H1 (cell line): ENCODE results near the gene FRA10AC1. TPM values are rescaled to one million over a fixed set of nuclear protein-coding genes. Genes with fewer than 3 reads are reported as not detected.
A peak's percentile ranks its signal among the peaks of the same experiment; 100 is the strongest.

Experiments used
- CTCF ChIA-PET: fragments of 300-600 bp; sonication (Branson Sonifier 250); formaldehyde crosslinking; loops from one replicate; lab custom pipeline; 2021; ENCODE audit not compliant: partially characterized antibody; lab: Charles Lee
- POLR2A ChIA-PET: fragments of 300-600 bp; sonication (Branson Sonifier 250); formaldehyde crosslinking; loops from one replicate; lab custom pipeline; 2021; ENCODE audit warnings: inconsistent platforms; ENCODE audit not compliant: partially characterized antibody; lab: Charles Lee
- DNase-seq, 2 experiments: peaks; one replicate each; pipeline versions ENCODE4 v3.0.0 to v3.0.0-alpha.2; 2010 to 2022; ENCODE audit warnings: low spot score in 2 of 2, low read depth in 1 of 2, mixed read lengths in 1 of 2
- FAIRE-seq: peaks from 2 replicates; lab custom pipeline; 2011; peaks lifted over from hg19 to GRCh38; lab: Jason Lieb, UNC
- H2AFZ ChIP-seq: 2 replicates; pipeline ENCODE4 v1.8.1; 2012; ENCODE audit warnings: low read length, inconsistent platforms
- H2AK5ac ChIP-seq: 2 replicates; pipeline ENCODE4 v1.6.1; 2013; ENCODE audit warnings: low read depth, low read length
- H2BK120ac ChIP-seq: replicated peaks from 2 replicates; pipeline ENCODE3; 2013; ENCODE audit warnings: low read depth, low read length, inconsistent platforms
- H2BK12ac ChIP-seq: 2 replicates; pipeline ENCODE4 v1.6.1; 2013; ENCODE audit warnings: low read depth, low read length
- H2BK15ac ChIP-seq: 2 replicates; pipeline ENCODE4 v1.6.1; 2013; ENCODE audit warnings: low read length
- H2BK20ac ChIP-seq: 2 replicates; pipeline ENCODE4 v1.6.1; 2013; ENCODE audit warnings: low read length
- H2BK5ac ChIP-seq: 2 replicates; pipeline ENCODE4 v1.6.1; 2013; ENCODE audit warnings: low read depth, low read length
- H3K14ac ChIP-seq: 2 replicates; pipeline ENCODE4 v1.6.1; 2013; ENCODE audit warnings: inconsistent platforms; ENCODE audit not compliant: insufficient read length
- H3K18ac ChIP-seq: 2 replicates; pipeline ENCODE4 v1.6.1; 2013; ENCODE audit warnings: low read length; ENCODE audit errors: extremely low read depth
- H3K23ac ChIP-seq: 2 replicates; pipeline ENCODE4 v1.6.1; 2013; ENCODE audit warnings: inconsistent platforms; ENCODE audit not compliant: insufficient read length
- H3K23me2 ChIP-seq: 2 replicates; pipeline ENCODE4 v1.6.1; 2013; ENCODE audit warnings: low read depth, low read length
- H3K27ac ChIP-seq: 2 replicates; pipeline ENCODE4 v1.6.1; 2011; ENCODE audit warnings: low read depth, low read length, inconsistent platforms
- H3K27me3 ChIP-seq, 4 experiments: replicated peaks in 1 of 4; 1 replicate in 1 of 4; 2 replicates in 3 of 4; pipeline versions ENCODE4 v1.6.1 to v1.8.1; 2011 to 2013; ENCODE audit warnings: low read length in 3 of 4, mild to moderate bottlenecking in 3 of 4, inconsistent platforms in 2 of 4, mixed read lengths in 2 of 4, moderate library complexity in 1 of 4; ENCODE audit not compliant: control insufficient read depth in 3 of 4, insufficient read depth in 3 of 4; ENCODE audit errors: extremely low read depth in 1 of 4
- H3K36me3 ChIP-seq, 4 experiments: 2 replicates each; pipeline versions ENCODE4 v1.6.1 to v1.8.1; 2011 to 2013; ENCODE audit warnings: mild to moderate bottlenecking in 4 of 4, low read length in 3 of 4, moderate library complexity in 2 of 4, control low read depth in 1 of 4, inconsistent platforms in 1 of 4; ENCODE audit not compliant: insufficient read depth in 4 of 4, control insufficient read depth in 2 of 4
- H3K4ac ChIP-seq: replicated peaks from 2 replicates; pipeline ENCODE3; 2013; ENCODE audit warnings: low read length, low read depth, mixed read lengths, inconsistent platforms; ENCODE audit not compliant: insufficient read length
- H3K4me1 ChIP-seq, 4 experiments: replicated peaks in 1 of 4; 1 replicate in 1 of 4; 2 replicates in 3 of 4; pipeline versions ENCODE4 v1.6.1 to v1.8.1; 2011 to 2013; ENCODE audit warnings: low read length in 3 of 4, inconsistent platforms in 2 of 4, mixed read lengths in 1 of 4; ENCODE audit not compliant: insufficient read depth in 4 of 4, control insufficient read depth in 3 of 4
- H3K4me2 ChIP-seq, 2 experiments: 2 replicates each; pipeline versions ENCODE4 v1.6.1 to v1.8.1; 2011 to 2013; ENCODE audit warnings: low read depth in 2 of 2, low read length in 2 of 2, control low read depth in 1 of 2, inconsistent platforms in 1 of 2, mild to moderate bottlenecking in 1 of 2; ENCODE audit not compliant: insufficient read depth in 1 of 2
- H3K4me3 ChIP-seq, 4 experiments: fragments of 200-600, 300-600 bp in 1 of 4; sonication (generic), shearing (Covaris generic), sonication (Bioruptor Twin) in 1 of 4; 2 replicates each; pipeline versions ENCODE4 v1.5.1 to v1.8.1; 2011 to 2016; ENCODE audit warnings: low read length in 4 of 4, low read depth in 3 of 4, control low read depth in 2 of 4, inconsistent platforms in 2 of 4, mild to moderate bottlenecking in 2 of 4, mixed read lengths in 1 of 4, moderate library complexity in 1 of 4; ENCODE audit not compliant: insufficient read depth in 2 of 4; ENCODE audit errors: extremely low read depth in 1 of 4
- H3K56ac ChIP-seq: replicated peaks from 2 replicates; pipeline ENCODE3; 2013; ENCODE audit warnings: low read depth, mild to moderate bottlenecking, mixed read lengths, low read length, inconsistent platforms; ENCODE audit not compliant: insufficient read length
- H3K79me1 ChIP-seq: 2 replicates; pipeline ENCODE4 v1.6.1; 2013; ENCODE audit warnings: low read depth, low read length, control low read depth
- H3K79me2 ChIP-seq, 2 experiments: 2 replicates each; pipeline versions ENCODE4 v1.6.1 to v1.8.1; 2012 to 2013; ENCODE audit warnings: low read length in 2 of 2, mild to moderate bottlenecking in 2 of 2, inconsistent platforms in 1 of 2; ENCODE audit not compliant: insufficient read depth in 2 of 2, control insufficient read depth in 1 of 2
- H3K9ac ChIP-seq, 4 experiments: replicated peaks in 1 of 4; 1 replicate in 1 of 4; 2 replicates in 3 of 4; pipeline versions ENCODE4 v1.6.1 to v1.8.1; 2011 to 2013; ENCODE audit warnings: low read depth in 3 of 4, low read length in 3 of 4, control low read depth in 2 of 4, mild to moderate bottlenecking in 2 of 4, moderate library complexity in 2 of 4, inconsistent platforms in 1 of 4; ENCODE audit errors: extremely low read depth in 1 of 4
- H3K9me3 ChIP-seq, 2 experiments: 2 replicates each; pipeline versions ENCODE4 v1.6.1 to v1.8.1; 2012 to 2013; ENCODE audit warnings: mild to moderate bottlenecking in 2 of 2, moderate library complexity in 2 of 2, control low read depth in 1 of 2, inconsistent platforms in 1 of 2, low read depth in 1 of 2, low read length in 1 of 2, mixed read lengths in 1 of 2; ENCODE audit not compliant: insufficient read depth in 2 of 2
- H4K20me1 ChIP-seq, 2 experiments: replicated peaks in 1 of 2; 2 replicates each; pipeline versions ENCODE3 to v1.8.1; 2011 to 2013; ENCODE audit warnings: inconsistent platforms in 2 of 2, low read length in 2 of 2, mild to moderate bottlenecking in 1 of 2; ENCODE audit not compliant: insufficient read depth in 2 of 2, control insufficient read depth in 1 of 2
- H4K5ac ChIP-seq: 2 replicates; pipeline ENCODE4 v1.6.1; 2013; ENCODE audit warnings: low read length, low read depth, mixed read lengths, inconsistent platforms; ENCODE audit not compliant: insufficient read length
- H4K8ac ChIP-seq: 2 replicates; pipeline ENCODE4 v1.8.0; 2013; ENCODE audit warnings: mild to moderate bottlenecking, moderate library complexity, low read length, inconsistent platforms; ENCODE audit not compliant: insufficient read depth; ENCODE audit errors: extremely low read depth
- H4K91ac ChIP-seq: replicated peaks from 2 replicates; pipeline ENCODE3; 2013; ENCODE audit warnings: low read length, mixed read lengths, inconsistent platforms; ENCODE audit not compliant: insufficient read length
- WGBS, 2 experiments: shearing (Covaris generic) in 1 of 2; methylation state at CpG; one replicate each; pipeline versions ENCODE4 v1.1.6 to v1.1.7; 2013 to 2015; ENCODE audit warnings: low lambda C conversion rate in 2 of 2, mixed read lengths in 2 of 2, inconsistent platforms in 1 of 2, low coverage in 1 of 2, missing lambda C conversion rate in 1 of 2; ENCODE audit not compliant: insufficient replicate concordance in 2 of 2, insufficient coverage in 1 of 2, insufficient read length in 1 of 2; ENCODE audit errors: extremely low coverage in 1 of 2, missing lambda C conversion rate in 1 of 2; 5-methylcytosine and 5-hydroxymethylcytosine counted together
- polyA plus RNA-seq, 7 experiments: library from polyadenylated mRNA; depleted of rRNA in 3 of 7; stranded (reverse) in 5 of 7; unstranded in 2 of 7; fragments of >200 nt in 5 of 7; fragments of 200-250 nt in 2 of 7; gene quantifications; 1 replicate in 5 of 7; 2 replicates in 1 of 7; 4 replicates in 1 of 7; pipeline versions ENCODE4 v1.2.1 to v1.2.3, GENCODE V29; 2011 to 2013; ENCODE audit warnings: missing spikeins in 2 of 7, mixed read lengths in 2 of 7
- total RNA-seq: library from RNA; stranded (reverse); fragmentation: NEBNext Ultra II Directional; extraction: Animal tissue kit (Norgen Biotek cat#: 25700); gene quantifications from 2 replicates; pipeline ENCODE4 v1.2.1, GENCODE V29; 2021

The FRA10AC1 gene
- total and polyA plus RNA-seq, 2 of the 8 experiments (the other 6 are each of a cell fraction or from before 2014, with no cell fraction given), result 4.4 to 13.5 TPM

DNA sequence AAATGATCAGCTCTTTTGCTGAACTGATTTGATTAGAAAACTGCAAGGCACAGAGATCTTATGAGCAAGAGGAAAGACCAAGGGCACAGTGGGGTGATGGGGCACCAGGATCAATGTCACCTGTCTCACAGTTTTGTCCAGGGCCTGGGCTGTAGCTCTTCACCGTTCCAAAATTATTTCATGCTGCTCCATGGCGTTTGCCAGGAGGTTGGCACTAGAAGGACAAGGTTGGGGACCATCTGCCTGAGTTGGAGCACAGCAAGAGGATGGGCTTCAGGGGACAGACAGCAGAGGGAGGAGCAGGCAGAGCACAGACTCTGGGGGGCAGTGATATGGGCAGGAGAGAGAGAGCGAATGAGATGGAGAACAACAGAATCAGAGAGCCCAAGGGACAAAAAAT, 17.5 kb upstream of the FRA10AC1 start:
- no peak for FAIRE-seq
- CTCF ChIA-PET, result interaction anchor here (0.6 to 2.4 kb wide), 10 partner anchors 10 to 1629 kb away, joined by 3 to 10 read pairs (median 4); partner anchors contain the start of gene FRA10AC1

More for the DNA sequence above, 17.5 kb upstream of the FRA10AC1 start:
- no peak overlapping the region for H2AK5ac ChIP-seq
- no peak overlapping the region for H3K27ac ChIP-seq
- H2BK15ac ChIP-seq, result no peak overlapping the region
- H3K14ac ChIP-seq, result no peak overlapping the region
- H2BK12ac ChIP-seq, result no peak overlapping the region; the same call in 1 of the 2 replicates
- no peak overlapping the region for H4K91ac ChIP-seq
- peak overlapping the region in 1 of 2 experiments; percentile 49; a peak in 2 of 4 replicates for H3K4me2 ChIP-seq
- H3K79me1 ChIP-seq, result no peaks in the 10 kb centered on the region
- H2AFZ ChIP-seq, result peak overlapping the region; percentile 74
- no peaks in the 10 kb centered on the region for H3K9me3 ChIP-seq
- no peak overlapping the region for H4K5ac ChIP-seq
- POLR2A ChIA-PET, result no interaction called here
- no peak overlapping the region for H3K4me3 ChIP-seq
- no peak overlapping the region for H3K23ac ChIP-seq
- no peak overlapping the region for H2BK120ac ChIP-seq
- no peaks in the 10 kb centered on the region for H3K79me2 ChIP-seq
- H2BK5ac ChIP-seq, result no peak overlapping the region
- no peaks in the 10 kb centered on the region for H3K36me3 ChIP-seq
- no peak overlapping the region for H4K8ac ChIP-seq
- no peaks in the 10 kb centered on the region for H3K23me2 ChIP-seq
- H3K4ac ChIP-seq, result no peak overlapping the region
- H3K4me1 ChIP-seq, result peaks cover 0 to 10% (median 2%) of the 10 kb centered on the region in 4 experiments; a peak in 3 of 7 replicates
- no peak overlapping the region for H3K18ac ChIP-seq
- no peak for DNase-seq
- no peak overlapping the region for H3K9ac ChIP-seq
- no peak overlapping the region for H3K56ac ChIP-seq
- H3K27me3 ChIP-seq, result no peaks in the 10 kb centered on the region
- no peaks in the 10 kb centered on the region for H4K20me1 ChIP-seq
- 80% methylated on average over 3 of the region's 3 CpGs; no CpG with 5 or more reads in 1 of the 2 experiments for WGBS, 2 experiments
- no peak overlapping the region for H2BK20ac ChIP-seq
